ENCODE data around the gene NCKAP5L. TPM values are rescaled to one million over a fixed set of nuclear protein-coding genes. Genes with fewer than 3 reads are reported as not detected.

The NCKAP5L gene
- total and polyA plus RNA-seq, 2 of the 8 experiments (the other 6 are each of a cell fraction or from before 2014, with no cell fraction given) = 9.4 to 27.9 TPM

GRCh38 chr12:49763006-49763591 lies 65.1 kb downstream of the NCKAP5L start (continued):
- TF ChIP-seq EGR1 (IDR thresholded peaks at IDR 0.05; ENCODE audit: borderline replicate concordance, low read depth, low read length) = no peak
- 0 out of 2 replicates have a peak, but pooled peaks have one; percentile 30 for TF ChIP-seq BACH1 (IDR thresholded peaks at IDR 0.05; ENCODE audit: low read length)
- TF ChIP-seq, protein P1, sequence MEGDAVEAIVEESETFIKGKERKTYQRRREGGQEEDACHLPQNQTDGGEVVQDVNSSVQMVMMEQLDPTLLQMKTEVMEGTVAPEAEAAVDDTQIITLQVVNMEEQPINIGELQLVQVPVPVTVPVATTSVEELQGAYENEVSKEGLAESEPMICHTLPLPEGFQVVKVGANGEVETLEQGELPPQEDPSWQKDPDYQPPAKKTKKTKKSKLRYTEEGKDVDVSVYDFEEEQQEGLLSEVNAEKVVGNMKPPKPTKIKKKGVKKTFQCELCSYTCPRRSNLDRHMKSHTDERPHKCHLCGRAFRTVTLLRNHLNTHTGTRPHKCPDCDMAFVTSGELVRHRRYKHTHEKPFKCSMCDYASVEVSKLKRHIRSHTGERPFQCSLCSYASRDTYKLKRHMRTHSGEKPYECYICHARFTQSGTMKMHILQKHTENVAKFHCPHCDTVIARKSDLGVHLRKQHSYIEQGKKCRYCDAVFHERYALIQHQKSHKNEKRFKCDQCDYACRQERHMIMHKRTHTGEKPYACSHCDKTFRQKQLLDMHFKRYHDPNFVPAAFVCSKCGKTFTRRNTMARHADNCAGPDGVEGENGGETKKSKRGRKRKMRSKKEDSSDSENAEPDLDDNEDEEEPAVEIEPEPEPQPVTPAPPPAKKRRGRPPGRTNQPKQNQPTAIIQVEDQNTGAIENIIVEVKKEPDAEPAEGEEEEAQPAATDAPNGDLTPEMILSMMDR (IDR thresholded peaks at IDR 0.05; ENCODE audit: control extremely low read depth in 1 of 3, insufficient read depth in 1 of 3, low read depth in 1 of 3, low read length in 3 of 3) = peak; percentile 83 to 89 (median 87)
- no peak for TF ChIP-seq SP2 (IDR thresholded peaks at IDR 0.05; ENCODE audit: low read length)
- no peak for TF ChIP-seq CHD7 (IDR thresholded peaks at IDR 0.05; ENCODE audit: insufficient replicate concordance, low read length)
- no peak for TF ChIP-seq ZNF274 (IDR thresholded peaks at IDR 0.05; ENCODE audit: borderline replicate concordance, extremely low read depth, low read length)
- no peak for TF ChIP-seq SP1 (IDR thresholded peaks at IDR 0.05; ENCODE audit: low read depth, low read length)
- no peak for TF ChIP-seq TAF7 (optimal IDR thresholded peaks at IDR 0.05; ENCODE audit: borderline replicate concordance, low read depth, low read length)
- no peak for TF ChIP-seq CBX8 (IDR thresholded peaks at IDR 0.05; ENCODE audit: borderline replicate concordance, low read depth, low read length)

All from H1 (cell line).